GM21529 (cell line): Measurements from ENCODE around the gene TTLL7.
"Not testable (repeated sequence)": the region's sequence is repeated elsewhere in the genome, so short reads cannot be mapped to it uniquely, and the experiment has no call there.

Experiments used
- ATAC-seq: cut with Tn5 transposase; IDR thresholded peaks from one replicate; pipeline ENCODE4 v1.9.1; 2021; ENCODE audit not compliant: unreplicated experiment

TTLL7 gene

GRCh38 chr1:83932693-83933092 is 66.2 kb downstream of the TTLL7 start:
- no peak for ATAC-seq

- ATAC-seq = no peak
These were observed 66.7 kb downstream of the TTLL7 start for GRCh38 chr1:83932281-83932680.

GRCh38 chr1:83931658-83932253 is 67.2 kb downstream of the TTLL7 start:
- ATAC-seq = peak; percentile 90

GRCh38 chr1:83929184-83929583 is 69.7 kb downstream of the TTLL7 start:
- no peak for ATAC-seq

GRCh38 chr1:83928396-83928795 is 70.5 kb downstream of the TTLL7 start:
- no peak for ATAC-seq

GRCh38 chr1:83927701-83928100 is 71.2 kb downstream of the TTLL7 start:
- no peak for ATAC-seq

GRCh38 chr1:83927061-83927460 is 71.9 kb downstream of the TTLL7 start:
- ATAC-seq = no peak

- no peak for ATAC-seq
These were observed 75.4 kb downstream of the TTLL7 start for GRCh38 chr1:83923553-83923952.

- no peak for ATAC-seq
These were observed 76.5 kb downstream of the TTLL7 start for GRCh38 chr1:83922431-83922830.

- no peak for ATAC-seq
These were observed 78.6 kb downstream of the TTLL7 start for GRCh38 chr1:83920320-83920719.

- ATAC-seq = no peak
These were observed 79.1 kb downstream of the TTLL7 start for GRCh38 chr1:83919872-83920271.

- ATAC-seq = no peak
These were observed 80.1 kb downstream of the TTLL7 start for GRCh38 chr1:83918688-83919285.

- ATAC-seq = no peak
These were observed 81.0 kb downstream of the TTLL7 start for GRCh38 chr1:83917959-83918358.

- not testable (repeated sequence) for ATAC-seq
These were observed 82.8 kb downstream of the TTLL7 start for GRCh38 chr1:83916094-83916493.

GRCh38 chr1:83912876-83913275 is 86.1 kb downstream of the TTLL7 start:
- ATAC-seq = no peak

- no peak for ATAC-seq
These were observed 88.5 kb downstream of the TTLL7 start for GRCh38 chr1:83910461-83910860.

- no peak for ATAC-seq
These were observed 89.2 kb downstream of the TTLL7 start for GRCh38 chr1:83909687-83910086.

GRCh38 chr1:83905315-83905907 is 93.5 kb downstream of the TTLL7 start:
- no peak for ATAC-seq

- ATAC-seq = no peak
These were observed 97.3 kb downstream of the TTLL7 start for GRCh38 chr1:83901547-83902155.

GRCh38 chr1:83900524-83900923 is 98.4 kb downstream of the TTLL7 start:
- ATAC-seq = no peak

GRCh38 chr1:83897516-83897915 is 101.4 kb downstream of the TTLL7 start:
- ATAC-seq = no peak

GRCh38 chr1:83896299-83896698 is 102.6 kb downstream of the TTLL7 start:
- no peak for ATAC-seq
